ENCODE results near the gene CEMIP. TPM values are rescaled to one million over a fixed set of nuclear protein-coding genes. Genes with fewer than 3 reads are reported as not detected.
"Not testable (repeated sequence)": the region's sequence is repeated elsewhere in the genome, so short reads cannot be mapped to it uniquely, and the experiment has no call there.

CEMIP gene
- total RNA-seq, 1 donor from 2014 or later, result 9.9 TPM

GRCh38 chr15:80953001-80953952 is 174.1 kb downstream of the CEMIP start:
- DNase-seq (ENCODE audit: low spot score), result peak; percentile 18
- intact Hi-C loops (cut with DNase I), result no loop called here
- no peak for ATAC-seq

- DNase-seq (ENCODE audit: low spot score) (peak; percentile 45), ATAC-seq (peak; percentile 67)
- intact Hi-C loops (cut with DNase I), result no loop called here
Observed at GRCh38 chr15:80953953-80954778, 175.0 kb downstream of the CEMIP start.

GRCh38 chr15:80955571-80956452 is 176.6 kb downstream of the CEMIP start:
- peak; percentile 35 for DNase-seq (ENCODE audit: low spot score)
- ATAC-seq; intact Hi-C loops (cut with DNase I): not testable (repeated sequence)

GRCh38 chr15:80957556-80957955 is 178.4 kb downstream of the CEMIP start:
- no peak for DNase-seq (ENCODE audit: low spot score)
- intact Hi-C loops (cut with DNase I), result no loop called here
- no peak for ATAC-seq

GRCh38 chr15:80957976-80958375 is 178.8 kb downstream of the CEMIP start:
- DNase-seq (ENCODE audit: low spot score) (no peak), ATAC-seq (no peak)
- intact Hi-C loops (cut with DNase I), result no loop called here

GRCh38 chr15:80958818-80959495 is 179.8 kb downstream of the CEMIP start:
- ATAC-seq (no peak), DNase-seq (ENCODE audit: low spot score) (peak; percentile 32)
- intact Hi-C loops (cut with DNase I), result no loop called here

GRCh38 chr15:80965454-80965853 is 186.3 kb downstream of the CEMIP start:
- intact Hi-C loops (cut with DNase I), result loop anchor here (5.0 kb wide), 1 partner anchor 398 kb away; no protein-coding TSS in a partner anchor
- not testable (repeated sequence) for DNase-seq (ENCODE audit: low spot score); ATAC-seq

- DNase-seq (ENCODE audit: low spot score), result no peak
- intact Hi-C loops (cut with DNase I), result loop anchor here (5.0 kb wide), 1 partner anchor 399 kb away; no protein-coding TSS in a partner anchor
- no peak for ATAC-seq
Observed at GRCh38 chr15:80966431-80967197, 187.4 kb downstream of the CEMIP start.

GRCh38 chr15:80967451-80967850 is 188.3 kb downstream of the CEMIP start:
- intact Hi-C loops (cut with DNase I), result loop anchor here (5.0 kb wide), 1 partner anchor 400 kb away; no protein-coding TSS in a partner anchor
- DNase-seq (ENCODE audit: low spot score) (no peak), ATAC-seq (no peak)

- intact Hi-C loops (cut with DNase I), result loop anchor here (5.0 kb wide), 1 partner anchor 401 kb away; no protein-coding TSS in a partner anchor
- DNase-seq (ENCODE audit: low spot score) (no peak), ATAC-seq (no peak)
Observed at GRCh38 chr15:80967991-80968510, 188.9 kb downstream of the CEMIP start.

- no peak for ATAC-seq
- no peak for DNase-seq (ENCODE audit: low spot score)
- intact Hi-C loops (cut with DNase I), result loop anchor here (5.0 kb wide), 1 partner anchor 402 kb away; no protein-coding TSS in a partner anchor
Observed at GRCh38 chr15:80969316-80969715, 190.1 kb downstream of the CEMIP start.

GRCh38 chr15:80970018-80970657 is 191.0 kb downstream of the CEMIP start:
- DNase-seq (ENCODE audit: low spot score), result peak; percentile 73
- intact Hi-C loops (cut with DNase I), result loop anchor here (10.0 kb wide), 1 partner anchor 515 kb away; no protein-coding TSS in a partner anchor
- ATAC-seq, result peak; percentile 70

GRCh38 chr15:80970658-80971057 is 191.5 kb downstream of the CEMIP start:
- intact Hi-C loops (cut with DNase I), result loop anchor here (10.0 kb wide), 1 partner anchor 516 kb away; no protein-coding TSS in a partner anchor
- DNase-seq (ENCODE audit: low spot score), result no peak
- no peak for ATAC-seq

GRCh38 chr15:80971143-80971542 is 192.0 kb downstream of the CEMIP start:
- intact Hi-C loops (cut with DNase I), result loop anchor here (10.0 kb wide), 1 partner anchor 516 kb away; no protein-coding TSS in a partner anchor
- DNase-seq (ENCODE audit: low spot score), result no peak
- no peak for ATAC-seq

- ATAC-seq, result no peak
- intact Hi-C loops (cut with DNase I), result loop anchor here (10.0 kb wide), 1 partner anchor 517 kb away; no protein-coding TSS in a partner anchor
- DNase-seq (ENCODE audit: low spot score), result no peak
Observed at GRCh38 chr15:80972276-80972675, 193.1 kb downstream of the CEMIP start.

- intact Hi-C loops (cut with DNase I), result loop anchor here (10.0 kb wide), 1 partner anchor 520 kb away; no protein-coding TSS in a partner anchor
- no peak for ATAC-seq
- DNase-seq (ENCODE audit: low spot score), result no peak
Observed at GRCh38 chr15:80974914-80975313, 195.7 kb downstream of the CEMIP start.
